Epidermal melanocyte (primary cell): ENCODE results near the gene PCED1B.
"Not testable (repeated sequence)": the region's sequence is repeated elsewhere in the genome, so short reads cannot be mapped to it uniquely, and the experiment has no call there.

Source experiments
- DNase-seq: peaks from one replicate; pipeline ENCODE4 v3.0.0; 2011; ENCODE audit warnings: low spot score; ENCODE audit not compliant: insufficient read length

PCED1B gene

GRCh38 chr12:47272412-47273190, 193.2 kb downstream of the PCED1B start:
- no peak for DNase-seq

GRCh38 chr12:47273191-47273626, 193.8 kb downstream of the PCED1B start:
- DNase-seq = no peak

GRCh38 chr12:47274760-47275159, 195.3 kb downstream of the PCED1B start:
- no peak for DNase-seq

- no peak for DNase-seq
Measured at GRCh38 chr12:47276253-47276620, 196.8 kb downstream of the PCED1B start.

GRCh38 chr12:47276621-47277309, 197.3 kb downstream of the PCED1B start:
- DNase-seq = no peak

- peak; percentile 49 for DNase-seq
Measured at GRCh38 chr12:47277972-47278448, 198.6 kb downstream of the PCED1B start.

GRCh38 chr12:47279758-47280157, 200.3 kb downstream of the PCED1B start:
- not testable (repeated sequence) for DNase-seq

- DNase-seq = no peak
Measured at GRCh38 chr12:47280543-47281300, 201.3 kb downstream of the PCED1B start.

GRCh38 chr12:47281667-47282171, 202.3 kb downstream of the PCED1B start:
- no peak for DNase-seq

GRCh38 chr12:47282206-47282605, 202.8 kb downstream of the PCED1B start:
- DNase-seq = no peak
